Activated CD8-positive, alpha-beta memory T cell treated with anti-CD3 and anti-CD28 coated beads, Interleukin-2, amount 50 U/mL, for 1 hour (primary cell): ENCODE results near the gene MYEOV.

Source experiments
- DNase-seq: peaks from one replicate; pipeline ENCODE4 v3.0.0-alpha.2; 2020; ENCODE audit errors: extremely low read depth

Gene MYEOV

GRCh38 chr11:69317401-69318092, 23.6 kb downstream of the MYEOV start:
- DNase-seq: no peak

GRCh38 chr11:69318093-69318420, 24.1 kb downstream of the MYEOV start:
- no peak for DNase-seq

GRCh38 chr11:69319255-69320106, 25.5 kb downstream of the MYEOV start:
- DNase-seq: no peak

- no peak for DNase-seq
These were observed 26.4 kb downstream of the MYEOV start for GRCh38 chr11:69320326-69320725.

- DNase-seq: no peak
These were observed 27.1 kb downstream of the MYEOV start for GRCh38 chr11:69320756-69321741.

- no peak for DNase-seq
These were observed 28.0 kb downstream of the MYEOV start for GRCh38 chr11:69321877-69322361.

GRCh38 chr11:69325446-69325845, 31.5 kb downstream of the MYEOV start:
- no peak for DNase-seq

GRCh38 chr11:69326622-69327219, 32.8 kb downstream of the MYEOV start:
- no peak for DNase-seq

GRCh38 chr11:69327741-69328191, 33.8 kb downstream of the MYEOV start:
- no peak for DNase-seq

- no peak for DNase-seq
These were observed 34.3 kb downstream of the MYEOV start for GRCh38 chr11:69328231-69328630.

GRCh38 chr11:69329581-69329980, 35.6 kb downstream of the MYEOV start:
- DNase-seq: no peak

- no peak for DNase-seq
These were observed 36.4 kb downstream of the MYEOV start for GRCh38 chr11:69330330-69330729.

GRCh38 chr11:69333149-69333710, 39.3 kb downstream of the MYEOV start:
- no peak for DNase-seq

- DNase-seq: no peak
These were observed 39.9 kb downstream of the MYEOV start for GRCh38 chr11:69333879-69334278.

- DNase-seq: no peak
These were observed 41.2 kb downstream of the MYEOV start for GRCh38 chr11:69335007-69335780.

GRCh38 chr11:69335781-69336405, 41.9 kb downstream of the MYEOV start:
- no peak for DNase-seq

GRCh38 chr11:69337211-69337721, 43.3 kb downstream of the MYEOV start:
- DNase-seq: no peak

GRCh38 chr11:69339041-69339733, 45.2 kb downstream of the MYEOV start:
- DNase-seq: no peak

GRCh38 chr11:69339983-69340565, 46.1 kb downstream of the MYEOV start:
- no peak for DNase-seq
